ENCODE measurements around the gene ZNF417. TPM values are rescaled to one million over a fixed set of nuclear protein-coding genes. Genes with fewer than 3 reads are reported as not detected.
"Not testable (repeated sequence)": the region's sequence is repeated elsewhere in the genome, so short reads cannot be mapped to it uniquely, and the experiment has no call there.

Gene ZNF417
- total RNA-seq, 3 donors from 2014 or later (not counting 1 experiment from before 2014, with no cell fraction given) = 32.1 to 46.7 (median 36.4) TPM

- 100% methylated on average over 3 of the region's 3 CpGs for WGBS (ENCODE audit: insufficient coverage)
- Histone ChIP-seq H3K4me3 (ENCODE audit: low read length) (no peak overlapping the region), H3K27me3 (ENCODE audit: control insufficient read depth, insufficient read depth, low read length) (no peaks in the 10 kb centered on the region), H3K4me1 (ENCODE audit: control insufficient read depth, insufficient read depth, low read length) (no peaks in the 10 kb centered on the region), H3K27ac (ENCODE audit: low read length) (no peak overlapping the region), H3K9me3 (ENCODE audit: control insufficient read depth, insufficient read depth, low read length) (peaks cover 8% of the 10 kb centered on the region), H3K36me3 (ENCODE audit: control insufficient read depth, insufficient read depth, low read length) (peaks cover 10% of the 10 kb centered on the region)
- ATAC-seq (no peak), DNase-seq (no peak)
- intact Hi-C loops (cut with micrococcal nuclease) = no loop called here
- no peak for TF ChIP-seq CTCF (IDR thresholded peaks at IDR 0.05)
- Mint-ChIP-seq H3K36me3 (peaks cover 17% of the 10 kb centered on the region), H3K4me3 (no peak overlapping the region), H3K4me1 (peaks cover 11 to 14% of the 10 kb centered on the region in 2 donors), H3K9me3 (no peaks in the 10 kb centered on the region), H3K27ac (no peak overlapping the region), H3K27me3 (ENCODE audit: low read depth in 2 of 2) (no peaks in the 10 kb centered on the region)
Observed at GRCh38 chr19:57907394-57907793, 9.0 kb downstream of the ZNF417 start.

- H3K4me3 ChIP-seq (ENCODE audit: low read length) = no peak overlapping the region
- intact Hi-C loops (cut with micrococcal nuclease) = no loop called here
- no peak overlapping the region for H3K27ac ChIP-seq (ENCODE audit: low read length)
- TF ChIP-seq CTCF (IDR thresholded peaks at IDR 0.05) = no peak
- H3K27me3 ChIP-seq (ENCODE audit: control insufficient read depth, insufficient read depth, low read length) = no peaks in the 10 kb centered on the region
- WGBS (ENCODE audit: insufficient coverage) = 90% methylated on average over 3 of the region's 6 CpGs
- H3K9me3 ChIP-seq (ENCODE audit: control insufficient read depth, insufficient read depth, low read length) = peaks cover 5% of the 10 kb centered on the region
- Mint-ChIP-seq H3K27me3 (ENCODE audit: low read depth in 2 of 2) (no peaks in the 10 kb centered on the region), H3K36me3 (no peaks in the 10 kb centered on the region), H3K9me3 (no peaks in the 10 kb centered on the region), H3K4me1 (peaks cover 5 to 6% of the 10 kb centered on the region in 2 donors), H3K4me3 (no peak overlapping the region), H3K27ac (no peak overlapping the region)
- ATAC-seq = no peak
- peaks cover 2% of the 10 kb centered on the region for H3K36me3 ChIP-seq (ENCODE audit: control insufficient read depth, insufficient read depth, low read length)
- no peaks in the 10 kb centered on the region for H3K4me1 ChIP-seq (ENCODE audit: control insufficient read depth, insufficient read depth, low read length)
- DNase-seq = no peak
Observed at GRCh38 chr19:57905258-57905657, 11.1 kb downstream of the ZNF417 start.

GRCh38 chr19:57903618-57904184 is 12.7 kb downstream of the ZNF417 start:
- no peak overlapping the region for H3K4me3 Mint-ChIP-seq
- no peaks in the 10 kb centered on the region for H3K36me3 ChIP-seq (ENCODE audit: control insufficient read depth, insufficient read depth, low read length)
- H3K4me1 Mint-ChIP-seq = peaks cover 5 to 6% of the 10 kb centered on the region in 2 donors
- H3K27ac Mint-ChIP-seq = no peak overlapping the region
- 78% methylated on average over 7 of the region's 7 CpGs for WGBS (ENCODE audit: insufficient coverage)
- no peak for TF ChIP-seq CTCF (IDR thresholded peaks at IDR 0.05)
- H3K4me1 ChIP-seq (ENCODE audit: control insufficient read depth, insufficient read depth, low read length) = no peaks in the 10 kb centered on the region
- no peaks in the 10 kb centered on the region for H3K27me3 ChIP-seq (ENCODE audit: control insufficient read depth, insufficient read depth, low read length)
- no peaks in the 10 kb centered on the region for H3K9me3 Mint-ChIP-seq
- intact Hi-C loops (cut with micrococcal nuclease) = no loop called here
- H3K27me3 Mint-ChIP-seq (ENCODE audit: low read depth in 2 of 2) = no peaks in the 10 kb centered on the region
- DNase-seq (no peak), ATAC-seq (no peak)
- no peak overlapping the region for H3K4me3 ChIP-seq (ENCODE audit: low read length)
- H3K27ac ChIP-seq (ENCODE audit: low read length) = no peak overlapping the region
- H3K9me3 ChIP-seq (ENCODE audit: control insufficient read depth, insufficient read depth, low read length) = peaks cover 5% of the 10 kb centered on the region
- H3K36me3 Mint-ChIP-seq = no peaks in the 10 kb centered on the region

GRCh38 chr19:57900311-57900710 is 16.1 kb downstream of the ZNF417 start:
- Histone ChIP-seq H3K27ac (ENCODE audit: low read length) (no peak overlapping the region), H3K27me3 (ENCODE audit: control insufficient read depth, insufficient read depth, low read length) (no peaks in the 10 kb centered on the region), H3K9me3 (ENCODE audit: control insufficient read depth, insufficient read depth, low read length) (peaks cover 2% of the 10 kb centered on the region), H3K36me3 (ENCODE audit: control insufficient read depth, insufficient read depth, low read length) (no peaks in the 10 kb centered on the region), H3K4me1 (ENCODE audit: control insufficient read depth, insufficient read depth, low read length) (no peaks in the 10 kb centered on the region), H3K4me3 (ENCODE audit: low read length) (no peak overlapping the region)
- no peak overlapping the region for H3K27ac Mint-ChIP-seq
- H3K27me3 Mint-ChIP-seq (ENCODE audit: low read depth in 2 of 2) = no peaks in the 10 kb centered on the region
- peaks cover 5 to 6% of the 10 kb centered on the region in 2 donors for H3K4me1 Mint-ChIP-seq
- TF ChIP-seq CTCF (IDR thresholded peaks at IDR 0.05) = no peak
- no peak for ATAC-seq
- no peak for DNase-seq
- intact Hi-C loops (cut with micrococcal nuclease) = no loop called here
- no peaks in the 10 kb centered on the region for H3K9me3 Mint-ChIP-seq
- H3K4me3 Mint-ChIP-seq = no peak overlapping the region
- H3K36me3 Mint-ChIP-seq = no peaks in the 10 kb centered on the region
- 90% methylated on average over 5 of the region's 5 CpGs for WGBS (ENCODE audit: insufficient coverage)

GRCh38 chr19:57890706-57891105 is 25.7 kb downstream of the ZNF417 start:
- ATAC-seq; H3K4me3 ChIP-seq (ENCODE audit: low read length); H3K9me3 Mint-ChIP-seq; H3K27me3 ChIP-seq (ENCODE audit: control insufficient read depth, insufficient read depth, low read length); H3K36me3 ChIP-seq (ENCODE audit: control insufficient read depth, insufficient read depth, low read length); intact Hi-C loops (cut with micrococcal nuclease); H3K27ac ChIP-seq (ENCODE audit: low read length); H3K27me3 Mint-ChIP-seq (ENCODE audit: low read depth in 2 of 2); H3K4me3 Mint-ChIP-seq; H3K27ac Mint-ChIP-seq; DNase-seq; H3K9me3 ChIP-seq (ENCODE audit: control insufficient read depth, insufficient read depth, low read length): not testable (repeated sequence)
- H3K4me1 ChIP-seq (ENCODE audit: control insufficient read depth, insufficient read depth, low read length) = peaks cover 21% of the 10 kb centered on the region
- WGBS (ENCODE audit: insufficient coverage) = 84% methylated on average over 3 of the region's 3 CpGs
- H3K4me1 Mint-ChIP-seq = peaks cover 22 to 28% of the 10 kb centered on the region in 2 donors
- H3K36me3 Mint-ChIP-seq = peaks cover 11% of the 10 kb centered on the region
